ENCODE results near the gene CEP70. TPM values are rescaled to one million over a fixed set of nuclear protein-coding genes. Genes with fewer than 3 reads are reported as not detected.

CEP70 gene
- total and polyA plus RNA-seq, 2 of the 13 experiments (the other 11 are each of a cell fraction or from before 2014, with no cell fraction given) = 4.0 to 22.3 TPM

GRCh38 chr3:138497021-138497420 is 97.0 kb downstream of the CEP70 start:
- no peak overlapping the region for H3K4me3 ChIP-seq (replicated peaks in 1 of 3; ENCODE audit: insufficient read depth in 1 of 3, low read depth in 2 of 3, low read length in 3 of 3)
- no peak for FAIRE-seq
- H3K4me2 ChIP-seq (ENCODE audit: low read depth, low read length) = no peak overlapping the region
- H3K27ac ChIP-seq (ENCODE audit: extremely low read length, insufficient read depth, low read length) = no peak overlapping the region
- no peak for DNase-seq (ENCODE audit: low spot score)
- H4K20me1 ChIP-seq (ENCODE audit: insufficient read depth, low read length) = no peaks in the 10 kb centered on the region
- no peak overlapping the region for H2AFZ ChIP-seq (ENCODE audit: low read length)
- no peaks in the 10 kb centered on the region for H3K27me3 ChIP-seq (ENCODE audit: control insufficient read depth in 1 of 2, insufficient read depth in 2 of 2, low read length in 2 of 2)
- POLR2A ChIA-PET = no interaction called here
- BruUV-seq (replicated peaks) = no TSS peak
- in situ Hi-C loops (cut with HindIII; ENCODE audit: extremely low pct_ligation_motif_present, low pct_unique_long_range_greater_than_20kb) = no loop called here
- no peak for ATAC-seq
- CTCF ChIA-PET (ENCODE audit: low intra/inter-chr PET ratio, low total read pairs) = no interaction called here
- 0 out of 5 replicates have a peak, but pooled peaks cover 0 to 2% of the 10 kb centered on the region in 2 experiments for H3K36me3 ChIP-seq (replicated peaks in 1 of 2; ENCODE audit: control insufficient read depth in 1 of 2, insufficient read depth in 2 of 2, low read length in 2 of 2)
- H3K79me2 ChIP-seq (ENCODE audit: insufficient read depth, low read length) = no peaks in the 10 kb centered on the region
- H3K4me1 ChIP-seq (ENCODE audit: insufficient read depth, low read length) = peaks cover 14% of the 10 kb centered on the region
- H3K9me3 ChIP-seq (ENCODE audit: low read length) = no peaks in the 10 kb centered on the region
- H3K9ac ChIP-seq (ENCODE audit: insufficient read depth, low read depth, low read length) = no peak overlapping the region
- TF ChIP-seq HMGA1 (CRISPR knock-in tag; conservative IDR thresholded peaks at IDR 0.05) (no peak), AGO1 (IDR thresholded peaks at IDR 0.05; ENCODE audit: low read depth, low read length, poor library complexity, severe bottlenecking) (no peak), ZNF496 (CRISPR knock-in tag; IDR thresholded peaks at IDR 0.05; ENCODE audit: insufficient replicate concordance) (no peak), RBM39 (IDR thresholded peaks at IDR 0.05; ENCODE audit: low read depth, low read length, poor library complexity, severe bottlenecking) (no peak), TBX2 (CRISPR knock-in tag; IDR thresholded peaks at IDR 0.05; ENCODE audit: borderline replicate concordance) (no peak), ZNF605 (CRISPR knock-in tag; IDR thresholded peaks at IDR 0.05) (no peak), PRPF4 (IDR thresholded peaks at IDR 0.05; ENCODE audit: low read depth, low read length, poor library complexity, severe bottlenecking) (no peak), RNF219 (CRISPR knock-in tag; IDR thresholded peaks at IDR 0.05) (no peak), TCF7L2 (IDR thresholded peaks at IDR 0.05; ENCODE audit: low read depth, low read length) (no peak), BORCS8-MEF2B (CRISPR knock-in tag; IDR thresholded peaks at IDR 0.05) (no peak)
- TF ChIP-seq, protein P1, sequence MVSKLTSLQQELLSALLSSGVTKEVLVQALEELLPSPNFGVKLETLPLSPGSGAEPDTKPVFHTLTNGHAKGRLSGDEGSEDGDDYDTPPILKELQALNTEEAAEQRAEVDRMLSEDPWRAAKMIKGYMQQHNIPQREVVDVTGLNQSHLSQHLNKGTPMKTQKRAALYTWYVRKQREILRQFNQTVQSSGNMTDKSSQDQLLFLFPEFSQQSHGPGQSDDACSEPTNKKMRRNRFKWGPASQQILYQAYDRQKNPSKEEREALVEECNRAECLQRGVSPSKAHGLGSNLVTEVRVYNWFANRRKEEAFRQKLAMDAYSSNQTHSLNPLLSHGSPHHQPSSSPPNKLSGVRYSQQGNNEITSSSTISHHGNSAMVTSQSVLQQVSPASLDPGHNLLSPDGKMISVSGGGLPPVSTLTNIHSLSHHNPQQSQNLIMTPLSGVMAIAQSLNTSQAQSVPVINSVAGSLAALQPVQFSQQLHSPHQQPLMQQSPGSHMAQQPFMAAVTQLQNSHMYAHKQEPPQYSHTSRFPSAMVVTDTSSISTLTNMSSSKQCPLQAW (CRISPR knock-in tag; IDR thresholded peaks at IDR 0.05) = no peak
- intact Hi-C loops (cut with micrococcal nuclease; ENCODE audit: unreplicated experiment) = no loop called here
